Stimulated activated memory B cell treated with anti-CD40 and anti-IgM and Interleukin-4, amounts not matched to agents 10 μg/mL and 1 μg/mL and 100 μg/mL, for 72 hours (primary cell): ENCODE results near the gene FAM13C.

ENCODE experiments used
- ATAC-seq: fragments of 150-1000 bp; cut with Tn5 transposase; 2 replicates; pipeline ENCODE4 v1.10.0; 2021
- H3K27ac Mint-ChIP-seq: one replicate; pipeline ENCODE4 v1.8.0; 2022; ENCODE audit warnings: mild to moderate bottlenecking, mixed read lengths
- H3K27me3 Mint-ChIP-seq: one replicate; pipeline ENCODE4 v1.8.0; 2022; ENCODE audit warnings: mixed read lengths
- H3K36me3 Mint-ChIP-seq: one replicate; pipeline ENCODE4 v1.8.0; 2022; ENCODE audit warnings: mixed read lengths
- H3K4me1 Mint-ChIP-seq: one replicate; pipeline ENCODE4 v1.8.0; 2022; ENCODE audit warnings: mixed read lengths
- H3K4me3 Mint-ChIP-seq: one replicate; pipeline ENCODE4 v1.8.0; 2022; ENCODE audit warnings: mild to moderate bottlenecking, moderate library complexity, mixed read lengths
- H3K9me3 Mint-ChIP-seq: one replicate; pipeline ENCODE4 v1.8.0; 2022; ENCODE audit warnings: mixed read lengths

FAM13C gene

GRCh38 chr10:59375990-59376389 is 13.6 kb upstream of the FAM13C start:
- H3K27ac Mint-ChIP-seq, result no peak overlapping the region
- no peaks in the 10 kb centered on the region for H3K4me1 Mint-ChIP-seq
- no peaks in the 10 kb centered on the region for H3K27me3 Mint-ChIP-seq
- peaks cover 4% of the 10 kb centered on the region for H3K9me3 Mint-ChIP-seq
- ATAC-seq, result no peak
- H3K36me3 Mint-ChIP-seq, result no peaks in the 10 kb centered on the region
- H3K4me3 Mint-ChIP-seq, result no peak overlapping the region

GRCh38 chr10:59374916-59375315 is 12.6 kb upstream of the FAM13C start:
- Mint-ChIP-seq H3K27me3 (no peaks in the 10 kb centered on the region), H3K36me3 (no peaks in the 10 kb centered on the region), H3K4me3 (no peak overlapping the region), H3K27ac (no peak overlapping the region), H3K4me1 (no peaks in the 10 kb centered on the region), H3K9me3 (no peaks in the 10 kb centered on the region)
- no peak for ATAC-seq

GRCh38 chr10:59373071-59373470 is 10.7 kb upstream of the FAM13C start:
- Mint-ChIP-seq H3K36me3 (no peaks in the 10 kb centered on the region), H3K27ac (no peak overlapping the region), H3K4me3 (no peak overlapping the region), H3K4me1 (no peaks in the 10 kb centered on the region), H3K27me3 (no peaks in the 10 kb centered on the region), H3K9me3 (no peaks in the 10 kb centered on the region)
- ATAC-seq, result no peak

GRCh38 chr10:59372543-59372942 is 10.2 kb upstream of the FAM13C start:
- H3K27ac Mint-ChIP-seq, result no peak overlapping the region
- H3K27me3 Mint-ChIP-seq, result no peaks in the 10 kb centered on the region
- no peaks in the 10 kb centered on the region for H3K4me1 Mint-ChIP-seq
- no peak overlapping the region for H3K4me3 Mint-ChIP-seq
- no peak for ATAC-seq
- H3K9me3 Mint-ChIP-seq, result no peaks in the 10 kb centered on the region
- no peaks in the 10 kb centered on the region for H3K36me3 Mint-ChIP-seq

- ATAC-seq, result no peak
- peaks cover 16% of the 10 kb centered on the region for H3K27me3 Mint-ChIP-seq
- H3K9me3 Mint-ChIP-seq, result no peaks in the 10 kb centered on the region
- no peaks in the 10 kb centered on the region for H3K36me3 Mint-ChIP-seq
- no peak overlapping the region for H3K4me3 Mint-ChIP-seq
- H3K27ac Mint-ChIP-seq, result no peak overlapping the region
- H3K4me1 Mint-ChIP-seq, result peaks cover 16% of the 10 kb centered on the region
Measured at GRCh38 chr10:59366290-59366689, 3.9 kb upstream of the FAM13C start.

GRCh38 chr10:59363446-59363958 is 1.2 kb upstream of the FAM13C start:
- ATAC-seq, result no peak
- Mint-ChIP-seq H3K4me3 (no peak overlapping the region), H3K36me3 (no peaks in the 10 kb centered on the region), H3K9me3 (no peaks in the 10 kb centered on the region), H3K4me1 (peaks cover 16% of the 10 kb centered on the region), H3K27me3 (peaks cover 28% of the 10 kb centered on the region), H3K27ac (no peak overlapping the region)

- ATAC-seq, result peak; percentile 47
- no peaks in the 10 kb centered on the region for H3K36me3 Mint-ChIP-seq
- H3K27me3 Mint-ChIP-seq, result peaks cover 28% of the 10 kb centered on the region
Measured at GRCh38 chr10:59362959-59363381, 621 bp upstream of the FAM13C start.

GRCh38 chr10:59361663-59362143 is 646 bp downstream of the FAM13C start:
- ATAC-seq, result no peak

More at GRCh38 chr10:59362959-59363381, 621 bp upstream of the FAM13C start:
- Mint-ChIP-seq H3K9me3 (no peaks in the 10 kb centered on the region), H3K4me1 (peaks cover 16% of the 10 kb centered on the region), H3K27ac (no peak overlapping the region), H3K4me3 (peak overlapping the region; percentile 40)

GRCh38 chr10:59360605-59361405 is 1.5 kb downstream of the FAM13C start:
- peaks cover 16% of the 10 kb centered on the region for H3K4me1 Mint-ChIP-seq

More at GRCh38 chr10:59361663-59362143, 646 bp downstream of the FAM13C start:
- Mint-ChIP-seq H3K27ac (no peak overlapping the region), H3K9me3 (no peaks in the 10 kb centered on the region), H3K36me3 (no peaks in the 10 kb centered on the region), H3K27me3 (peaks cover 28% of the 10 kb centered on the region), H3K4me3 (no peak overlapping the region), H3K4me1 (peaks cover 16% of the 10 kb centered on the region)

GRCh38 chr10:59358576-59358975 is 3.8 kb downstream of the FAM13C start:
- H3K36me3 Mint-ChIP-seq, result no peaks in the 10 kb centered on the region
- no peak overlapping the region for H3K4me3 Mint-ChIP-seq
- ATAC-seq, result no peak
- H3K4me1 Mint-ChIP-seq, result peaks cover 16% of the 10 kb centered on the region
- H3K9me3 Mint-ChIP-seq, result no peaks in the 10 kb centered on the region
- no peak overlapping the region for H3K27ac Mint-ChIP-seq
- peaks cover 28% of the 10 kb centered on the region for H3K27me3 Mint-ChIP-seq

More at GRCh38 chr10:59360605-59361405, 1.5 kb downstream of the FAM13C start:
- no peaks in the 10 kb centered on the region for H3K36me3 Mint-ChIP-seq
- H3K27me3 Mint-ChIP-seq, result peaks cover 28% of the 10 kb centered on the region
- no peaks in the 10 kb centered on the region for H3K9me3 Mint-ChIP-seq
- ATAC-seq, result no peak
- no peak overlapping the region for H3K4me3 Mint-ChIP-seq
- no peak overlapping the region for H3K27ac Mint-ChIP-seq

GRCh38 chr10:59354434-59354833 is 7.9 kb downstream of the FAM13C start:
- H3K27ac Mint-ChIP-seq, result no peak overlapping the region
- ATAC-seq, result no peak

GRCh38 chr10:59350558-59350957 is 11.8 kb downstream of the FAM13C start:
- peaks cover 2% of the 10 kb centered on the region for H3K9me3 Mint-ChIP-seq
- ATAC-seq, result no peak
- no peaks in the 10 kb centered on the region for H3K27me3 Mint-ChIP-seq
- H3K27ac Mint-ChIP-seq, result no peak overlapping the region
- H3K36me3 Mint-ChIP-seq, result no peaks in the 10 kb centered on the region
- no peak overlapping the region for H3K4me3 Mint-ChIP-seq
- H3K4me1 Mint-ChIP-seq, result no peaks in the 10 kb centered on the region

More at GRCh38 chr10:59354434-59354833, 7.9 kb downstream of the FAM13C start:
- Mint-ChIP-seq H3K4me1 (no peaks in the 10 kb centered on the region), H3K4me3 (no peak overlapping the region), H3K36me3 (no peaks in the 10 kb centered on the region), H3K27me3 (no peaks in the 10 kb centered on the region), H3K9me3 (no peaks in the 10 kb centered on the region)

GRCh38 chr10:59346321-59346720 is 16.0 kb downstream of the FAM13C start:
- no peaks in the 10 kb centered on the region for H3K36me3 Mint-ChIP-seq
- no peaks in the 10 kb centered on the region for H3K27me3 Mint-ChIP-seq
- H3K4me1 Mint-ChIP-seq, result no peaks in the 10 kb centered on the region
- peaks cover 3% of the 10 kb centered on the region for H3K9me3 Mint-ChIP-seq
- H3K27ac Mint-ChIP-seq, result no peak overlapping the region
- H3K4me3 Mint-ChIP-seq, result no peak overlapping the region
- no peak for ATAC-seq

- Mint-ChIP-seq H3K27me3 (no peaks in the 10 kb centered on the region), H3K9me3 (peaks cover 3% of the 10 kb centered on the region), H3K4me3 (no peak overlapping the region), H3K4me1 (no peaks in the 10 kb centered on the region), H3K27ac (no peak overlapping the region), H3K36me3 (no peaks in the 10 kb centered on the region)
- ATAC-seq, result no peak
Measured at GRCh38 chr10:59342723-59343122, 19.6 kb downstream of the FAM13C start.

GRCh38 chr10:59342000-59342399 is 20.3 kb downstream of the FAM13C start:
- Mint-ChIP-seq H3K4me1 (no peaks in the 10 kb centered on the region), H3K27me3 (no peaks in the 10 kb centered on the region)

GRCh38 chr10:59340285-59340684 is 22.1 kb downstream of the FAM13C start:
- Mint-ChIP-seq H3K4me1 (no peaks in the 10 kb centered on the region), H3K4me3 (no peak overlapping the region)

More at GRCh38 chr10:59342000-59342399, 20.3 kb downstream of the FAM13C start:
- H3K4me3 Mint-ChIP-seq, result no peak overlapping the region
- H3K36me3 Mint-ChIP-seq, result no peaks in the 10 kb centered on the region
- H3K27ac Mint-ChIP-seq, result no peak overlapping the region
- H3K9me3 Mint-ChIP-seq, result peaks cover 3% of the 10 kb centered on the region
- ATAC-seq, result no peak

More at GRCh38 chr10:59340285-59340684, 22.1 kb downstream of the FAM13C start:
- Mint-ChIP-seq H3K27me3 (no peaks in the 10 kb centered on the region), H3K9me3 (no peaks in the 10 kb centered on the region), H3K36me3 (no peaks in the 10 kb centered on the region), H3K27ac (no peak overlapping the region)
- ATAC-seq, result no peak
